OCI-LY7 (cell line): Measurements from ENCODE around the gene CTSZ. TPM values are rescaled to one million over a fixed set of nuclear protein-coding genes. Genes with fewer than 3 reads are reported as not detected.
"Not testable (repeated sequence)": the region's sequence is repeated elsewhere in the genome, so short reads cannot be mapped to it uniquely, and the experiment has no call there.

Experiments used
- BruUV-seq: library from RNA; stranded (reverse); fragments of 400-500 nt; replicated peaks from 2 replicates; lab custom pipeline; 2021; lab: Mats Ljungman, UMichigan
- CTCF ChIA-PET: fragments of 300-600 bp; sonication (Branson Sonifier 250); formaldehyde crosslinking; loops from one replicate; lab custom pipeline; 2022; ENCODE audit warnings: antibody characterized with exemption; ENCODE audit not compliant: unreplicated experiment; lab: Charles Lee
- POLR2A ChIA-PET: fragments of 300-600 bp; sonication (Branson Sonifier 250); formaldehyde crosslinking; loops from one replicate; lab custom pipeline; 2022; ENCODE audit warnings: antibody characterized with exemption; lab: Charles Lee
- DNase-seq: peaks from one replicate; pipeline ENCODE4 v3.0.0-alpha.2; 2015; ENCODE audit warnings: low spot score
- H2AFZ ChIP-seq: fragments of 200-600 bp; sonication (generic), shearing (Covaris generic); 2 replicates; pipeline ENCODE4 v1.6.1; 2014; ENCODE audit warnings: mild to moderate bottlenecking, antibody characterized with exemption, low read length, moderate library complexity
- H3K27ac ChIP-seq: fragments of 200-600 bp; sonication (generic); 2 replicates; pipeline ENCODE4 v1.5.1; 2014; ENCODE audit warnings: mixed run types, low read depth, mild to moderate bottlenecking, moderate library complexity, low read length, inconsistent platforms; ENCODE audit not compliant: poor library complexity, severe bottlenecking
- H3K36me3 ChIP-seq: fragments of 200-600 bp; sonication (generic); 2 replicates; pipeline ENCODE4 v1.6.1; 2014; ENCODE audit warnings: mild to moderate bottlenecking, antibody characterized with exemption, low read length, moderate library complexity, mixed read lengths; ENCODE audit not compliant: insufficient read depth
- H3K4me1 ChIP-seq: fragments of 200-600 bp; sonication (generic); 2 replicates; pipeline ENCODE4 v1.5.1; 2014; ENCODE audit warnings: mild to moderate bottlenecking, low read length; ENCODE audit not compliant: insufficient read depth, poor library complexity, severe bottlenecking
- H3K4me2 ChIP-seq: fragments of 200-600 bp; sonication (generic); 2 replicates; pipeline ENCODE4 v1.6.1; 2014; ENCODE audit warnings: mild to moderate bottlenecking, low read length
- H3K4me3 ChIP-seq: fragments of 200-600 bp; sonication (generic); 2 replicates; pipeline ENCODE4 v1.5.1; 2014; ENCODE audit warnings: mild to moderate bottlenecking, low read depth, low read length; ENCODE audit not compliant: poor library complexity, severe bottlenecking
- H3K79me2 ChIP-seq: fragments of 200-600 bp; sonication (generic); 2 replicates; pipeline ENCODE4 v1.6.1; 2016; ENCODE audit warnings: low read depth, mild to moderate bottlenecking, low read length, moderate library complexity, mixed read lengths; ENCODE audit not compliant: insufficient read depth
- H3K9me2 ChIP-seq: fragments of 200-600 bp; sonication (generic); 2 replicates; pipeline ENCODE4 v1.6.1; 2016; ENCODE audit warnings: mild to moderate bottlenecking, low read length, mixed read lengths; ENCODE audit not compliant: insufficient read depth
- H3K9me3 ChIP-seq: fragments of 200-600 bp; sonication (generic); 2 replicates; pipeline ENCODE4 v1.6.1; 2014; ENCODE audit warnings: mild to moderate bottlenecking, mixed run types, low read length, mixed read lengths
- H4K20me1 ChIP-seq: fragments of 200-600 bp; sonication (generic); 2 replicates; pipeline ENCODE4 v1.6.1; 2014; ENCODE audit warnings: mild to moderate bottlenecking, antibody characterized with exemption, low read length, moderate library complexity, mixed read lengths; ENCODE audit not compliant: insufficient read depth
- CTCF ChIP-seq: fragments of 200-600 bp; sonication (generic); conservative IDR thresholded peaks from 2 replicates; pipeline ENCODE4 v1.5.1; 2014; ENCODE audit warnings: mild to moderate bottlenecking, antibody characterized with exemption, low read length, moderate library complexity, mixed read lengths
- EZH2phosphoT487 ChIP-seq: fragments of 200-600 bp; sonication (generic); IDR thresholded peaks from 2 replicates; pipeline ENCODE4 v1.6.1; 2018; ENCODE audit warnings: low read depth, borderline replicate concordance, mild to moderate bottlenecking, mixed run types, antibody characterized with exemption, low read length, moderate library complexity, mixed read lengths
- intact Hi-C: fragments of 100-400 bp; cut with micrococcal nuclease; formaldehyde crosslinking; loops from one replicate; pipeline ENCODE4 v1.10.0; 2022; ENCODE audit not compliant: unreplicated experiment
- total RNA-seq, 2 experiments: library from RNA; depleted of rRNA in 1 of 2; stranded (reverse); fragments of >200 nt in 1 of 2; shearing (Covaris generic) in 1 of 2; gene quantifications; 2 replicates each; pipeline ENCODE4 v1.2.3, GENCODE V29; 2014 to 2022

CTSZ gene
- total RNA-seq, 2 experiments from 2014 or later = 50.5 to 114 TPM

GRCh38 chr20:59042796-59043631 is 36.0 kb upstream of the CTSZ start:
- CTCF ChIA-PET = interaction anchor here (1.0 kb wide), 1 partner anchor 26 kb away, joined by 4 read pairs; no protein-coding TSS in a partner anchor
- no peak for TF ChIP-seq EZH2phosphoT487
- no peak for TF ChIP-seq CTCF
- Histone ChIP-seq H3K4me3 (peak overlapping the region; percentile 86), H3K4me1 (peaks cover 58% of the 10 kb centered on the region), H3K9me2 (no peaks in the 10 kb centered on the region), H2AFZ (peak overlapping the region; percentile 89), H3K79me2 (peaks cover 46% of the 10 kb centered on the region), H3K9me3 (no peaks in the 10 kb centered on the region), H4K20me1 (peaks cover 25% of the 10 kb centered on the region; the same call in 1 of the 2 replicates), H3K36me3 (peaks cover 33% of the 10 kb centered on the region), H3K4me2 (peak overlapping the region; percentile 98), H3K27ac (peak overlapping the region; percentile 77)
- POLR2A ChIA-PET = interaction anchor here (0.5 to 4.1 kb wide), 19 partner anchors 10 to 166 kb away, joined by 3 to 32 read pairs (median 4); partner anchors contain the start of gene ATP5F1E
- BruUV-seq = no TSS peak
- peak; percentile 96 for DNase-seq
- intact Hi-C loops = loop anchor here (2.0 to 10.0 kb wide), 5 partner anchors 38 to 388 kb away; partner anchors contain the start of genes NELFCD and STX16

GRCh38 chr20:59042151-59042795 is 35.2 kb upstream of the CTSZ start, which contains the start of gene PRELID3B:
TSS of gene PRELID3B (minus strand) at chr20:59042786. CDS start at chr20:59042730, 56 bp downstream.
- intact Hi-C loops = loop anchor here (2.0 to 10.0 kb wide), 5 partner anchors 37 to 387 kb away; partner anchors contain the start of genes NELFCD and STX16
- H3K4me1 ChIP-seq = peaks cover 58% of the 10 kb centered on the region
- CTCF ChIA-PET = no interaction called here

GRCh38 chr20:59041487-59041886 is 34.4 kb upstream of the CTSZ start:
- H3K9me2 ChIP-seq, BruUV-seq, H3K27ac ChIP-seq, H2AFZ ChIP-seq, H3K9me3 ChIP-seq, DNase-seq, CTCF ChIA-PET: not testable (repeated sequence)
- Histone ChIP-seq H3K4me3 (peak overlapping the region; percentile 86), H3K4me1 (peaks cover 58% of the 10 kb centered on the region), H3K79me2 (peaks cover 61% of the 10 kb centered on the region), H4K20me1 (peaks cover 31% of the 10 kb centered on the region; the same call in 1 of the 2 replicates), H3K4me2 (peak overlapping the region; percentile 91), H3K36me3 (peaks cover 48% of the 10 kb centered on the region)
- intact Hi-C loops = loop anchor here (5.0 to 10.0 kb wide), 3 partner anchors 59 to 387 kb away; partner anchors contain the start of genes NELFCD and STX16
- POLR2A ChIA-PET = interaction anchor here (0.5 to 1.9 kb wide), 3 partner anchors 8 to 1322 kb away, joined by 3 to 11 read pairs (median 4); partner anchors contain the start of gene ATP5F1E

More at GRCh38 chr20:59042151-59042795, 35.2 kb upstream of the CTSZ start, which contains the start of gene PRELID3B:
- H3K9me3 ChIP-seq = no peaks in the 10 kb centered on the region
- peaks cover 31% of the 10 kb centered on the region; the same call in 1 of the 2 replicates for H4K20me1 ChIP-seq
- BruUV-seq = no TSS peak
- peak within 1 kb of the TSS; percentile 77 for H3K27ac ChIP-seq
- peaks cover 53% of the 10 kb centered on the region for H3K79me2 ChIP-seq
- H3K36me3 ChIP-seq = peaks cover 40% of the 10 kb centered on the region
- H3K4me3 ChIP-seq = peak within 1 kb of the TSS; percentile 86
- H3K9me2 ChIP-seq = no peaks in the 10 kb centered on the region
- peak; percentile 32 for DNase-seq
- POLR2A ChIA-PET = interaction anchor here (0.6 to 4.1 kb wide), 5 partner anchors 9 to 61 kb away, joined by 3 to 32 read pairs (median 6); partner anchors contain the start of gene ATP5F1E
- H3K4me2 ChIP-seq = peak within 1 kb of the TSS; percentile 98
- peak within 1 kb of the TSS; percentile 89 for H2AFZ ChIP-seq
- TF ChIP-seq EZH2phosphoT487 (no peak), CTCF (no peak)
